Measurements from ENCODE around the gene C1orf210. TPM values are rescaled to one million over a fixed set of nuclear protein-coding genes. Genes with fewer than 3 reads are reported as not detected.

Gene C1orf210
- total RNA-seq = not detected in 2 replicates

- no peak for DNase-seq
Measured at GRCh38 chr1:43285269-43285990, at the start of gene C1orf210. TSS of gene C1orf210 (minus strand) at chr1:43285581. CDS start at chr1:43283270, 2,311 bp downstream.

DNA sequence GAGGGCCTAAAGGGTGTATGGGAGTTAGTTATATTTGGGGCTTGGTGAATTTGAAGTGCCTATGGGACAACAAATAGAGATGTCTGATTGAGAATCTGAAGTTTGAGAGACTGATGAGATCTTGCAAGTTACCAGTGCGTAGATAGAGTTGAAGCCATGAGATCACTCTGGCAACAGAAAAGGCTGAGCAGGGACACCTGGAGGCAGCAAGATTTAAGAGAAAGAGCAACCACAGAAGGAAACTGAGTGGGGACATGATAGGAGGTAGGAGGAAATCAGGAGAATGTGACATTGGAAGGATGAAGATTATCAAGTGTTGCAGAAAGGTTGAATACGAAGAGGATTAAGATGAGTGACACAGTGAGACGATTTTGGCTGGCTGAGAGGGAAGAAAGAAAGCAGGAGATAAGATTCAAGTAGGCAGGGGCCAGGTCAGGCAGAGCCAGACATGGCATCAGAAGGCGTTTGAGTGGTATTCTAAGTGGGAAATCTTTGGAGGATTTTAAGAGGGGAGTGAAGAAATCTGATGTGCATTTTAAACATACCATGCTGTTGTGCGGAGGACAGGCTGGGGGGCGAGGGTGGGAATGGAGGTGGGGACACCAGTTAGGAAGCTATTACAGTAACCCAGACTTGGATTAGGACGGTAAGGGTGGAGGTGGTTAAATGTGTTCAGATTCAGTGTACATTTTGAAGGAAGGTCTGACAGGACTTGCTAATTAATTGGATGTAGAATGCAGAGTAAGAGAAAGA, 49.2 kb upstream of the C1orf210 start:
- DNase-seq = no peak

DNA sequence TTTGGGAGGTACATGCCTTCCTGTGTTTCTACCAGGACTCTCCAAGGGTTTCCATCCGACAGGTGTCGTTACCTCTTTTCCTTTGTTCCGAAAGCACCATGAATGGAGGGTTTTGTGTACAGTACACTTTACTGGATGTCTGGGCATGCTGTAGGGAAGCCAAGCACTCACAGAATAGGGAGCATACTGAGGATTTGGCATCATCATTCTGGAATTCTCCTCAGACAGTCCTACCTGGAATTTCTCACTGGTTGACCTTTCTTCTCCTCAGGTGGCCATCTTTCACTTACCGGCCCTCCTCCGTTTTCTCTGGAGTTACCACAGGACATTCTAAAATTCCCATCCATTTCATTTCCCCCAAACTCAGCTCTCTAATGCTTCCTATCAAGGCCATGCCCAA, 46.3 kb upstream of the C1orf210 start:
- no peak for DNase-seq

DNA sequence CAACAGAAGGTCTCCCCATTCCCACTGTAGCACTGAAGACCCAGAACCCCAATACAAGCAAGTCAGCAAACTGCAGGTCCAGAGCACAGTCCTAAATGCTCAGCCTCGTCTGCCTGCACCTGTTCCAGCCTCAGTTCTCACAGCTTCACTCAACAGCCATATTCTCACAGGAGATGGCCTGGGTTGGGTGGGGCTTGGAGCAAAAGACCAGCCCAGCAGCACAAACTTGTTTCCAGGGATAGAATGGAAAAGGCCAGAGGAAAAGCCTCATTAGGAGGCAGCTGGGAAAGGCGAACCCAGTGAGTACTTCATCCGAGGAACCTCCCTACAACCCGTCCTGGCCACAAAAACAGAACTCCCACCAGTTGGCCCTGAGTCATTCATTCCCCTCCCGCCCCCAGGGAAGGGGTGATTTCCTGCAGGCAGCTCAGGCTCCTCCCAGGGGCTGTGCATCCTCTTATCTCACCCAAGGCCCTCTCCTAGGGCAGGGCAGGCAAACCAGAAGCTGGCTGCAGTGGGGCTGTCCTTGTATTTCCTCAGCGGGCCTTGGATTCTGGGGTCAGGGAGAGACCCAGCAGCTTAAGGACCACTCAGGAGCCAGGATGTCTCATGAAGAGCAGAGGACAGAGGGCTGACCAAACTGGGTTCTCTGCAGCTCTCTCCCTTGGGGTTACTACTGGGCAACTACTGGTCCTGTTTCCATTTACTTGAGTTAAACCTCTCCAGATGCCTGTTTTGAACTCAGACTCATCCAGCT, 44.8 kb upstream of the C1orf210 start:
- DNase-seq = peak; percentile 85

GRCh38 chr1:43327549-43328292, 42.3 kb upstream of the C1orf210 start:
- DNase-seq = no peak

DNA sequence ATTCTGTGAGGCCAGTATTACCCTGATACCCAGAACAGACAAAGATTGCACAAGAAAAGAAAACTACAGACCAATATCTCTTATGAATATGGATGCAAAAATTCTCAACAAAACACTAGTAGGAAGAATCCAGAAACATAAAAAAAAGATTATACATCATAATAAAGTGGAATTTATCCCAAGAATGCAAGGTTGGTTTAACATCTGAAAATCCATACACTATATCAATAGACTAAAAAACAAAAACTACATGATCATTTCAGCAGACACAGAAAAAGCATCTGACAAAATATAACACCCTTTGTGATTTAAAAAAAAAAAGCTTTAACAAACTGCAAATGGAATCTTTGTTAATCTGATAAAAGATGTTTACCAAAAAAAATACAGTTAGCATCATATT, 40.0 kb upstream of the C1orf210 start:
- no peak for DNase-seq

GRCh38 chr1:43324810-43325209, 39.4 kb upstream of the C1orf210 start:
- no peak for DNase-seq

GRCh38 chr1:43322506-43322905, 37.1 kb upstream of the C1orf210 start:
- DNase-seq = no peak

DNA sequence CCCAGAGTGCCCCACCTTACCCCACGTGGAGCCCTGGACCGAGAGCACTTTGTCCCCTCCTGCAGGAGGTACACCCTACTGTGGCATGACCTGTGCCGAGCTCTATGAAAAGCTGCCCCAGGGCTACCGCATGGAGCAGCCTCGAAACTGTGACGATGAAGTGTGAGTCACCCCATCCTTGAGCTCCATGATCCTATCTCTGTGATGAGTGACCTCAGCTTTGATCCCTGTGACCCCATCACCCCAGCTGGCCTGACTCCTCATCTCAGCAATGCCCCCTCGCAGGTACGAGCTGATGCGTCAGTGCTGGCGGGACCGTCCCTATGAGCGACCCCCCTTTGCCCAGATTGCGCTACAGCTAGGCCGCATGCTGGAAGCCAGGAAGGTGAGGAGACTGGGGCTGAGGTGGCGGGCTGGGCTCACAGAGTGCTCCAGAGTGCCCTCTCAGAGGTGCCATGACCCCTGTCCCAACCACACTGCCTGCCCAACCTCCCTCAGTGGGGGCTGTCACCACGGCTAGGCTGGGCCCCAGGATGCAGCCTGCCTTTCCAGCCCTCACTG, 36.0 kb upstream of the C1orf210 start:
- DNase-seq = no peak

- no peak for DNase-seq
Measured at GRCh38 chr1:43319766-43320165, 34.4 kb upstream of the C1orf210 start.

GRCh38 chr1:43319288-43319687, 33.9 kb upstream of the C1orf210 start:
- no peak for DNase-seq

- DNase-seq = no peak
Measured at GRCh38 chr1:43318831-43319230, 33.5 kb upstream of the C1orf210 start.

DNA sequence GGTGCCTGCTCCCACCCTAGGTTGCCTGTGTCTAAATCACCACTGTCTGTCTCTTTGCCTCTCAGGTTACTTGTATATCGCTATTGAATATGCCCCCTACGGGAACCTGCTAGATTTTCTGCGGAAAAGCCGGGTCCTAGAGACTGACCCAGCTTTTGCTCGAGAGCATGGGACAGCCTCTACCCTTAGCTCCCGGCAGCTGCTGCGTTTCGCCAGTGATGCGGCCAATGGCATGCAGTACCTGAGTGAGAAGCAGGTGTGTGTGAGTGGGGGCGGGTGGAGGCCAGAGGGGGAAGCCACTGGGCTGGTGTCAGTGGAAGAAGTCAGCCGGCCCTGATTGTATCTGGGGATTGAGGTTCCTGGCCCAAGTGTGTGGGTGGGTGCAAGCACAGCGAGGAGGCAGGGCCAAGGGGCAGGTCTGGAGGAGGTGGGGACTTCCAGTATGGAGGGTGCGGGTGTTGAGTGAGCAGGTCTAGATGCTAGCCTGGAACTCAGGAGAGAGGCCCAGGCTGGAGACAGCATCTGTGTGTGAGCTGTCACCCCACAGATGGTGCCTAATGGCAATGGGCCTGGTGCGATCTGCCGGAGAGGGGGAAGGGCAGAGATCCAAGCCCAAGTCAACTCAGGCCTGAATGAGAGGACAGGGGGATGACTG, 32.6 kb upstream of the C1orf210 start:
- DNase-seq = no peak

- DNase-seq = no peak
Measured at GRCh38 chr1:43316738-43317520, 31.5 kb upstream of the C1orf210 start.

GRCh38 chr1:43315963-43316737, 30.8 kb upstream of the C1orf210 start:
- DNase-seq = no peak

DNA sequence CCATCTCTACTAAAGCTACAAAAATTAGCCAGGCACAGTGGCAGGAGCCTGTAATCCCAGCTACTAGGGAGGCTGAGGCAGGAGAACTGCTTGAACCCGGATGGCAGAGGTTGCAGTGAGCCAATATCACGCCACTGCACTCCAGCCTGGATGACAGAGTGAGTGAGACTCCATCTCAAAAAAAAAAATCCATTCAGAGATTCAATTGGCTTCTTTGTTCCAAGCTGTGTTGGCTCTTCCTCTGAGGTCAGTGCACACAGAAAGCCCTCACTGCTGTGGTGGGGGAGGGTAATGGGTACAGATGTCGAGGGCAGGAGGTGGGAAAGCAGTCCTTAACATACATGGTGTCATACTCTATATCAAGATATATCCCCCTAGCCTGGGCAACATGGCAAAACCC, 30.1 kb upstream of the C1orf210 start:
- DNase-seq = no peak

DNA sequence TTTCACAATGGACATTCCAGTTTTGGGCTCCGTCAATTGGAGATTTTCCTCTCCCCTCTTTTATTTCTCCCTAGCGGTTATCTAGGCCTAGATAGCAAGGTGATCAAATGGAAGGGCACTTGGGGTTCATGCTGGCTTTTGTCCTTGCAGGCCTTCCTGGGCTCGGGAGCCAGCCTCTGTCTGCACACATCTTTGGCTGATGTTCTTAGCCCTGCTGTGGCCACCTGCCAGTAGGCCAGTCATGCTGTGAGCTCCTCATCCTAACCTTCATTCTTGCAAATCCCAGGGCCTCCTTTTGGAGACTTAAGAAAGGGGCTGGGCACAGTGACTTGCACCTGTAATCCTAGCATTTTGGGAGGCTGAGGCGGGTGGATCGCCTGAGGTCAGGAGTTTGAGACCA, 28.9 kb upstream of the C1orf210 start:
- no peak for DNase-seq

DNA sequence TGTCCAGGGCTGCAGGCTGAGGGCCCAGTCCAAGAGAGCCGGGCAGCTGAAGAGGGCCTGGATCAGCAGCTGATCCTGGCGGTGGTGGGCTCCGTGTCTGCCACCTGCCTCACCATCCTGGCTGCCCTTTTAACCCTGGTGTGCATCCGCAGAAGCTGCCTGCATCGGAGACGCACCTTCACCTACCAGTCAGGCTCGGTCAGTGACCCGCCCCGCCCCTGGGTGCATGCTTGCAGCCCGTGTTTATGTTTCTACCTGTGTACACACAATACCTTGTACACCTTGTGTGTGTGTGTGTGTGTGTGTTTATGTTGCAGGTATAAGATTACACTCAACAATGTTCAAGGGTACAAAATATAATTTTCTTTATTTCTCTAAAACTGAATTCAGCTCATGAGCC, 28.4 kb upstream of the C1orf210 start:
- no peak for DNase-seq

DNA sequence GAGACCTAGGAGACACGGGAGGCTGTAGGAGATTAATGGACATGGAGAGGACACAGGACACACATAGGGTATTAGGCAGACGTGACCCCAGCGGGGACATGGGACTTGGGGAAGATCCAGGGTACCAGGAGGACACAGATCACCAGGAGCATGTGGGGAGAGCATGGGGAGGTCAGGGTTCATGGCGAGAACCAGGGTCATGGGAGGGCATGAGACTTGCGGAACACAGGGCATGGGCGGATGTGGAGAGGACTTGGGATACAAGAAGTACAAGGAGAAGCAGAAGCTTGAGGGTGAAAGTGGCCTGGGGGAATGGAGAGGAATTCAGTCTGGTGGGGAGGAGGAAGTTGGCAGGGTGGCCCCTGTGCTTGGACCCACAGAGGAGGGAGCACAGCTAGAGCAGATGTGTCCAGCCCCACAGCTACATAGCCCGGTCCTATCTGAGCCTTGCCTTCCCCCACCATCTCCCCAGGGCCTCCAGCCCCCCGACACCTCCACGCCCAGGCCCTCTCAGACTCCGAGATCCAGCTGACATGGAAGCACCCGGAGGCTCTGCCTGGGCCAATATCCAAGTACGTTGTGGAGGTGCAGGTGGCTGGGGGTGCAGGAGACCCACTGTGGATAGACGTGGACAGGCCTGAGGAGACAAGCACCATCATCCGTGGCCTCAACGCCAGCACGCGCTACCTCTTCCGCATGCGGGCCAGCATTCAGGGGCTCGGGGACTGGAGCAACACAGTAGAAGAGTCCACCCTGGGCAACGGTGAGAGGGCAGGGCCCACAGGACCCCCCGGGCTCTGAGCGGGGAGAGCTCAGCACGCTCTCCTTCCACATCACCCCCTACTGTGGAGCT, 27.5 kb upstream of the C1orf210 start:
- no peak for DNase-seq
